GM23248 (cell line): ENCODE results near the gene KCNJ10.

Experiments used
- EZH2 ChIP-seq: fragments of 200-600 bp; sonication (generic); IDR thresholded peaks from 2 replicates; pipeline ENCODE4 v1.6.1; 2018; ENCODE audit warnings: antibody characterized with exemption, mild to moderate bottlenecking; ENCODE audit not compliant: insufficient read depth, poor library complexity, severe bottlenecking
- EZH2phosphoT487 ChIP-seq: fragments of 200-600 bp; sonication (generic); IDR thresholded peaks from 2 replicates; pipeline ENCODE4 v1.6.1; 2018; ENCODE audit warnings: antibody characterized with exemption, moderate library complexity, mild to moderate bottlenecking, low read depth; ENCODE audit not compliant: insufficient read depth

DNA sequence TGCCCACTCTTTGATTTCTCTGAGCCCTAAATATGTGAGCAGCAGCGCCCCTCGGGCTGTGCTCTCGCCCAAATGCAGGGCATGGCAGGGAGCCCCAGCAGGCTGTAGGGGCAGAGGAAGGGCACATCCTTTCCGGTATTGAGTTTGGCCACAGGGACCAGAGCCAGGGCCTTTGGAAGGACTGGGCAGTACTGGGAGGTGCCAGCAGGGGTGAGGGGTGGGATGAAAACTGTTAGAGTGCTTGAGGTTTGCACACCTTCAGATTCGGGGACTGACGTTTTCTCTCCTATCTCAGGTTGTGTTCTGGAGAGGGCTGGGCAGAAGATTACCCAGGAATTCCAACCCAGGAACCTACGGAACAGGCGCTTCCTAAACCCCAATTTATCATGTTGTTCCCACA is 43.4 kb upstream of the KCNJ10 start:
- TF ChIP-seq EZH2phosphoT487 (no peak), EZH2 (no peak)
